ENCODE data around the gene NCAM2. TPM values are rescaled to one million over a fixed set of nuclear protein-coding genes. Genes with fewer than 3 reads are reported as not detected.

The NCAM2 gene
- total RNA-seq, 3 donors from 2014 or later = 2.9 to 14.1 (median 4.0) TPM

DNA sequence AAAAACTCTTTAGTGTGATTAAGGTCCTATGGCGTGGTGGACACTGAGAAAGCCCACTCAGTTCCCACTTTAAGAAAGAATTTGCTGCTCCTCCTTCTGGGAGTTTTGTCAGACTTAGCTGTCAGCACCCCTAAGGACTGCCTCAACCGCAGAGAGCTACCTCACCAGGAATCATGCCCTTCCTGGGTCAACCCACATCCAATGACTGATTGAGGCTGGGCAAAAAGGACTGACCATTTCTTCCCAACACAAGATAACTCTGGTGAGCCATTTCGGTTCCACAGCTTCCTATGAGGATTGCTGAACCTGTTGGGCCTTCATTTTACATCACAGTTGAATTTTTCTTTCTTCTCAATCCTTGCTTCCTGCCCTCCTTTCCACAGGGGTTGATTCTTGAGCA, 197.9 kb downstream of the NCAM2 start:
- no peaks in the 10 kb centered on the region for H3K4me1 ChIP-seq (ENCODE audit: low read depth)
- H3K9me3 ChIP-seq = no peaks in the 10 kb centered on the region
- no peak overlapping the region for H3K4me3 ChIP-seq
- DNase-seq (no peak), ATAC-seq (no peak)
- H3K36me3 ChIP-seq (ENCODE audit: low read depth) = no peaks in the 10 kb centered on the region
- TF ChIP-seq, protein P1, sequence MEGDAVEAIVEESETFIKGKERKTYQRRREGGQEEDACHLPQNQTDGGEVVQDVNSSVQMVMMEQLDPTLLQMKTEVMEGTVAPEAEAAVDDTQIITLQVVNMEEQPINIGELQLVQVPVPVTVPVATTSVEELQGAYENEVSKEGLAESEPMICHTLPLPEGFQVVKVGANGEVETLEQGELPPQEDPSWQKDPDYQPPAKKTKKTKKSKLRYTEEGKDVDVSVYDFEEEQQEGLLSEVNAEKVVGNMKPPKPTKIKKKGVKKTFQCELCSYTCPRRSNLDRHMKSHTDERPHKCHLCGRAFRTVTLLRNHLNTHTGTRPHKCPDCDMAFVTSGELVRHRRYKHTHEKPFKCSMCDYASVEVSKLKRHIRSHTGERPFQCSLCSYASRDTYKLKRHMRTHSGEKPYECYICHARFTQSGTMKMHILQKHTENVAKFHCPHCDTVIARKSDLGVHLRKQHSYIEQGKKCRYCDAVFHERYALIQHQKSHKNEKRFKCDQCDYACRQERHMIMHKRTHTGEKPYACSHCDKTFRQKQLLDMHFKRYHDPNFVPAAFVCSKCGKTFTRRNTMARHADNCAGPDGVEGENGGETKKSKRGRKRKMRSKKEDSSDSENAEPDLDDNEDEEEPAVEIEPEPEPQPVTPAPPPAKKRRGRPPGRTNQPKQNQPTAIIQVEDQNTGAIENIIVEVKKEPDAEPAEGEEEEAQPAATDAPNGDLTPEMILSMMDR (IDR thresholded peaks at IDR 0.05) = no peak
- intact Hi-C loops (cut with DNase I, micrococcal nuclease) = no loop called here

DNA sequence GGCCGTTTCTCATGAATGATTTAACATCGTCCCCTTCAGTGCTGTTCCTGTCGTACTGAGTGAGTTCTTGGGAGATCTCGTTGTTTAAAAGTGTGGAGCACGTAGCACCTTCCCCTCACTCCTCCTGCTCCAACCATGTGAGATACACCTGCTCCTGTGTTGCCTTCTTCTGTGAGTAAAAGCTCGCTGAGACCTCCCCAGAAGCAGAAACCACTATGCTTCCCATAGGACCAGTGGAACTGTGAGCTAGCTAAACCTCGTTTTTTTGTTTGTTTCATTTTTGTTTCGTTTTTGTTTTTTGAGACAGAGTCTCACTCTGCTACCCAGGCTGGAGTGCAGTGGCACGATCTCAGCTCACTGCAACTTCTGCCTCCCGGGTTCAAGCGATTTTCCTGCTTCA, 198.6 kb downstream of the NCAM2 start:
- Histone ChIP-seq H3K4me1 (ENCODE audit: low read depth) (no peaks in the 10 kb centered on the region), H3K4me3 (no peak overlapping the region), H3K9me3 (no peaks in the 10 kb centered on the region), H3K36me3 (ENCODE audit: low read depth) (no peaks in the 10 kb centered on the region)
- intact Hi-C loops (cut with DNase I, micrococcal nuclease) = no loop called here
- TF ChIP-seq, protein P1 (IDR thresholded peaks at IDR 0.05) = no peak
- no peak for ATAC-seq
- no peak for DNase-seq

DNA sequence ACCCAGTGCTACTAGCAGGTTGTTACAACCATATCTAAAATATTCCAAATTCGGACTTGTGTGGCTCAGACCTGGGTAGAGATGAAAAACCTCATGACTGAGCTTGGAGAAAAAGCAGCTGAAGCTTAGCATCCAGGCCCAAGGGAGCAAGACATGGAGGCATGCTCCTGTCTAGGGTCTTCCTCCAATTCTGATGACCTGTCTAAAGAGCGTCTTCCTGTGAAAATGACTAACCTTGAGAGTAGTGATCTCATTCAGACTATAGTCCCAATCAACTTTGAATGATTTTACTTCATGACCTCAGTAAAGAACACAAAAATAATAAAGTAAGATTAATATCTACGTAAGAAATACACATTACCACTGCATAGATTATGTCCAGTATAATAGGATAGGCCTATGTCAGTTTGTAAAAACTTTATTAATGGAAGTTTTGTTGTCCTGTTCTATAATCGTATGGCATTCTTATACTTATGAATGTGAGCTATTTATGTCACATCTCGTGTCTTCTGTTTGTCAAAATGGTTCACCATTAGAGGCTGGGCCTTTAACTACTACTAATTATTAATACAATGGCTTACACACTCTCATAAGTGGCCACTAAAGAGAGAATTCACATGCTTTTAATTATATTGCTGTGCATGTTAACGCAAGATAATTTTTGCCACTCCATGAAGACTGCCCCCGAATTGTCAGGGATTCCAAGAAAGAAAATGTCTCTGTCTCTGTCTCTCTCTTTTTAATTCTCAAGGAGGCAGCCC, 201.3 kb downstream of the NCAM2 start:
- TF ChIP-seq, protein P1 (IDR thresholded peaks at IDR 0.05) = no peak
- ATAC-seq (no peak), DNase-seq (no peak)
- Histone ChIP-seq H3K36me3 (ENCODE audit: low read depth) (no peaks in the 10 kb centered on the region), H3K4me1 (ENCODE audit: low read depth) (no peaks in the 10 kb centered on the region), H3K9me3 (no peaks in the 10 kb centered on the region), H3K4me3 (no peak overlapping the region)
- intact Hi-C loops (cut with DNase I, micrococcal nuclease) = no loop called here

DNA sequence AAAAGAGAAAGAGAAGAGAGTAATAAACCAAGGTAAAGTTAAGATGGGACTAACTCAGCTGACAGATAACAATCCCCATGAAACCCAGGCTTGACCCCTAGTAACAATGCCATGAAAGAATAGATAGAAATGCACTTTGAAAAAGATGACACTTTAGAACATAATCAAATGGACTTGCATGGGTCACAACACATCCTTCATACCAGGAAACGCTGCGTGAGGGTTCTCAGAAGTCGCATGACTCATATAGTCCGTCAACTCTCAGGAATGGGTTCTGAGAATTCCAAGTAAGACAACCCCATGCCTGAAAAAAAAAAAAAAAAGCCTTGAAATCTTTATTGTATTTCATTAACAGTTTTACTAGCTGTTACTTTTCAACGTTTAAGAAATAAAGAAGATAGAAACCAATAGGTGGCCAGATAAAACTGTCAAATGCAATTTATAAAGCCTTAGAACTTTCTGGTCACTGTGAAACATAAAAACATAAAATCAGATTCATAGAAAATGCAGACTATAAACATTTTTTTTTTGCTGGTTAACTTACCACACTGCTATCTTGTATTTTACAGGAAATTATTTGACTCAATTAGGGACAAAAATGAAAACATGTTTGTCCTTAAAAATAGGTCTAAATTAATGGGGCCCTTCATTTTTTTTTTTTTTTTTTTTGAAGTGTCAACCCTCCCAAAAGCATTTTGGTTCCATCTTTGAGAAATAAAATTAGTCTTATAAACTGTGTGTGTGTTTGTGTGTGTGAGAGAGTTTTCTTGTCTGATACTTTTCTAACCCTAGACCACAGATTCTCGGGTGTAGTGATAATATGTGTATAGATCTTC, 202.1 kb downstream of the NCAM2 start:
- Histone ChIP-seq H3K9me3 (no peaks in the 10 kb centered on the region), H3K36me3 (ENCODE audit: low read depth) (no peaks in the 10 kb centered on the region), H3K4me1 (ENCODE audit: low read depth) (no peaks in the 10 kb centered on the region), H3K4me3 (no peak overlapping the region)
- peak; percentile 50 for ATAC-seq
- TF ChIP-seq, protein P1 (IDR thresholded peaks at IDR 0.05) = no peak
- peak in 1 of 3 donors; percentile 29 for DNase-seq
- intact Hi-C loops (cut with DNase I, micrococcal nuclease) = no loop called here

DNA sequence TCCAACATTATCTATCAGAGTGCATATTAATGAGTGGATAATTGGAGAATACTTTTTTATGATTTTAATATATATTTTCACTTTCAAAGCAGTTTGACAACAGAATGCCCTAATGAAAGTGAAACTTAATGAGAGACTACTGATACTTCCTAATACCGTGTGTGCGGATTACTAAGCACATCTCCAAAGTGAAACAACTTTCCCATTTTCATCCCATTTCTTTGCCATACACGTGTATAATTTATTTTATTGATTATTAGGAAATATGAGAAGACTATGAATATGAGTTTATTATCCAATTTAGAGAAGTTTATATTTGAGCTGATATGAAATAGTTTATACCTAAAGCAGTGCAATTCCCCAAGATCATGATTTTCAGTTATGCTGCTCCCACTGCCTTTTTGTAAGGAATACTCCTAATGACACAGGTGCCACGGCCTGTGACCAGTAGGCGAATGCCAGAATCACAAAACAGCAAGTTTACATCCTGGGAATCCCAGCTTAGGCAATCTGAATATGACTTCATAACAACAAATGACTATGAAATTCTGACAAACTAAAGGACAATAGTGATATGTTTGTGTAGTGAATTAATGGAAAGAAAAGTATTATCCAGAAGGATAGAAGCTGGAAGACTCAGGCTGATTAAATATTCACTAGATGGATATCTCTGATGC, 202.9 kb downstream of the NCAM2 start:
- Histone ChIP-seq H3K4me1 (ENCODE audit: low read depth) (no peaks in the 10 kb centered on the region), H3K9me3 (no peaks in the 10 kb centered on the region), H3K4me3 (no peak overlapping the region), H3K36me3 (ENCODE audit: low read depth) (no peaks in the 10 kb centered on the region)
- TF ChIP-seq, protein P1 (IDR thresholded peaks at IDR 0.05) = no peak
- DNase-seq (no peak), ATAC-seq (no peak)
- intact Hi-C loops (cut with DNase I, micrococcal nuclease) = no loop called here
